SK-N-MC (cell line): ENCODE data around the gene COL6A2.

Experiments
- EZH2 ChIP-seq: fragments of 200-600 bp; sonication (generic); IDR thresholded peaks from one replicate; pipeline ENCODE4 v1.6.1; 2017; ENCODE audit warnings: antibody characterized with exemption
- FOXP2 ChIP-seq: optimal IDR thresholded peaks from 2 replicates; pipeline ENCODE3; 2011; ENCODE audit warnings: mild to moderate bottlenecking, moderate library complexity; ENCODE audit not compliant: insufficient read depth; ENCODE audit errors: extremely low read length, control extremely low read depth
- POLR2AphosphoS5 ChIP-seq: IDR thresholded peaks from 2 replicates; pipeline ENCODE4 v1.6.1; 2012; ENCODE audit warnings: mild to moderate bottlenecking, low read depth, low read length, borderline replicate concordance

DNA sequence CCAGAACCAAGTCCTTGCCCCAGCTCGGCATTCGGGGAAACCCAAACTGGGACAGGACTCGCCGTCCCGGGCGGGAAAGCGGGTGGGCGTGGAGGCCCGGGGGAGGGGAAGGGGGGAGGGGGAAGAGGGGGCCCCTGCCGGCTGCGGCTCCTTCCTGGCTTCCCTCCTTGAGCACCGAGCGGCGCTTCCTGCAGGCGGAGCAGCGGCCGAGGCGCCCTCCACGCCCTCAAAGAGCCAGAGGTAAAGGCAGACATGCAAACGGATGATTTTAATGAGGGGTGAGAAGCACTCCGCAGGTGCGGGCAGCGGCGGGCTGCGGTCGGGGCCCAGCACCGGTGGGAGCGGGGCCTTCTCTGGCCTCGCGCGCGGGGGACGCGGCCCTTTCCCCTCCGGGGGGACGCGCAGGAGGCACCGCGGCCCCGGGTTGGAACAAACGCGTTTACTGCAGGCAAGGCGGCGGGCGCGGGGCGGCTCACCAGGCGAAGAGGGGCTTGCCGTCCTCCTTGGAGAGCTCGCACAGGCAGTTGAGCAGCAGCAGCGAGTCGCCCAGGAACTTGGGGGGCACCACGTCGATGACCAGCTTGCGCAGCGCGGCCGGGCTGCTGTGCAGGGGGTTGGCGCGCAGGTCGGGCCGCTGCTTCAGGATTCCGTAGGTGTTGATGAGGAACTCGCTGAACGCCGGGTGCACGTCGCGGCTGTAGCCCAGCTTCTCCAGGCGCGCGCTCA is 63.2 kb downstream of the COL6A2 start:
- TF ChIP-seq EZH2 (no peak), POLR2AphosphoS5 (no peak), FOXP2 (no peak)
